Endothelial cell of umbilical vein (primary cell): ENCODE measurements around the gene CDK11B. TPM values are rescaled to one million over a fixed set of nuclear protein-coding genes. Genes with fewer than 3 reads are reported as not detected.

Source experiments
- BruUV-seq: library from RNA; stranded (reverse); fragments of 400-500 nt; replicated peaks from 2 replicates; lab custom pipeline; 2021; lab: Mats Ljungman, UMichigan
- CTCF ChIA-PET: fragments of 300-600, 350-600 bp; sonication (Branson Sonifier 250); formaldehyde crosslinking; loops from one replicate; lab custom pipeline; 2021; ENCODE audit warnings: antibody characterized with exemption, inconsistent platforms; lab: Charles Lee
- POLR2A ChIA-PET: fragments of 300-600, 350-600 bp; sonication (Branson Sonifier 250); formaldehyde crosslinking; loops from one replicate; lab custom pipeline; 2021; ENCODE audit warnings: antibody characterized with exemption, inconsistent platforms; lab: Charles Lee
- DNase-seq: peaks from one replicate; pipeline ENCODE4 v3.0.0-alpha.2; 2011; ENCODE audit warnings: low read depth, low spot score
- FAIRE-seq: peaks from 2 replicates; lab custom pipeline; 2011; peaks lifted over from hg19 to GRCh38; lab: Jason Lieb, UNC
- H2AFZ ChIP-seq: 2 replicates; pipeline ENCODE4 v1.6.0; 2012; ENCODE audit warnings: low read depth, low read length, control low read depth, inconsistent platforms
- H3K27ac ChIP-seq: 2 replicates; pipeline ENCODE4 v1.5.1; 2011; ENCODE audit warnings: low read depth, mild to moderate bottlenecking, control low read depth, low read length, moderate library complexity; ENCODE audit not compliant: insufficient read depth
- H3K27me3 ChIP-seq, 2 experiments: 2 replicates each; pipeline versions ENCODE4 v1.6.0 to v1.6.1; 2011; ENCODE audit warnings: low read length in 2 of 2, mixed read lengths in 1 of 2; ENCODE audit not compliant: control insufficient read depth in 2 of 2, insufficient read depth in 2 of 2
- H3K36me3 ChIP-seq, 2 experiments: 2 replicates in 1 of 2; 3 replicates in 1 of 2; pipeline ENCODE4 v1.5.1; 2011; ENCODE audit warnings: low read length in 2 of 2, mild to moderate bottlenecking in 1 of 2, moderate library complexity in 1 of 2; ENCODE audit not compliant: control insufficient read depth in 2 of 2, insufficient read depth in 2 of 2; ENCODE audit errors: extremely low read depth in 1 of 2
- H3K4me1 ChIP-seq: 3 replicates; pipeline ENCODE4 v1.5.1; 2011; ENCODE audit warnings: mild to moderate bottlenecking, low read length; ENCODE audit not compliant: control insufficient read depth, insufficient read depth; ENCODE audit errors: extremely low read depth
- H3K4me2 ChIP-seq: 2 replicates; pipeline ENCODE4 v1.6.1; 2011; ENCODE audit warnings: low read length, control low read depth, mixed read lengths; ENCODE audit not compliant: insufficient read depth
- H3K4me3 ChIP-seq, 3 experiments: fragments of 200-600 bp in 1 of 3; sonication (generic), shearing (Covaris generic) in 1 of 3; replicated peaks in 1 of 3; 2 replicates each; pipeline ENCODE4 v1.5.1; 2011 to 2016; ENCODE audit warnings: control low read depth in 3 of 3, low read length in 3 of 3, mild to moderate bottlenecking in 2 of 3, inconsistent platforms in 1 of 3, low read depth in 1 of 3, moderate library complexity in 1 of 3; ENCODE audit not compliant: insufficient read depth in 1 of 3
- H3K79me2 ChIP-seq: 2 replicates; pipeline ENCODE4 v1.6.0; 2012; ENCODE audit warnings: low read length, inconsistent platforms; ENCODE audit not compliant: control insufficient read depth, insufficient read depth
- H3K9ac ChIP-seq: replicated peaks from 2 replicates; pipeline ENCODE3; 2011; ENCODE audit warnings: low read length, control low read depth; ENCODE audit not compliant: insufficient read depth; ENCODE audit errors: extremely low read depth
- H3K9me1 ChIP-seq: replicated peaks from 3 replicates; pipeline ENCODE4 v1.6.0; 2011; ENCODE audit warnings: mild to moderate bottlenecking, low read length; ENCODE audit not compliant: control insufficient read depth, insufficient read depth; ENCODE audit errors: extremely low read depth
- H3K9me3 ChIP-seq: replicated peaks from 2 replicates; pipeline ENCODE4 v1.5.1; 2012; ENCODE audit warnings: low read length, inconsistent platforms; ENCODE audit not compliant: control insufficient read depth, insufficient read depth
- H4K20me1 ChIP-seq: replicated peaks from 2 replicates; pipeline ENCODE3; 2011; ENCODE audit warnings: mild to moderate bottlenecking, low read length; ENCODE audit not compliant: control insufficient read depth, insufficient read depth; ENCODE audit errors: extremely low read depth
- EZH2 ChIP-seq: IDR thresholded peaks from 2 replicates; pipeline ENCODE4 v1.6.1; 2012; ENCODE audit warnings: borderline replicate concordance, low read depth, mild to moderate bottlenecking, moderate library complexity, low read length, inconsistent platforms; ENCODE audit not compliant: severe bottlenecking
- FOS ChIP-seq: IDR thresholded peaks from 2 replicates; pipeline ENCODE4 v1.6.1; 2011; ENCODE audit warnings: mild to moderate bottlenecking, low read length, moderate library complexity, borderline replicate concordance; ENCODE audit not compliant: insufficient read depth
- GATA2 ChIP-seq: IDR thresholded peaks from 2 replicates; pipeline ENCODE4 v1.7.0; 2011; ENCODE audit warnings: low read depth, mild to moderate bottlenecking, moderate library complexity, mixed read lengths, low read length; ENCODE audit not compliant: insufficient read length, insufficient read depth
- JUN ChIP-seq: IDR thresholded peaks from 2 replicates; pipeline ENCODE4 v1.6.1; 2011; ENCODE audit warnings: borderline replicate concordance, low read depth; ENCODE audit not compliant: insufficient read length, insufficient read depth
- MYC ChIP-seq: IDR thresholded peaks from one replicate; pipeline ENCODE4 v1.6.1; 2011; ENCODE audit warnings: mild to moderate bottlenecking, low read depth, low read length
- POLR2A ChIP-seq: IDR thresholded peaks from 2 replicates; pipeline ENCODE4 v1.6.1; 2012; ENCODE audit warnings: low read depth, mild to moderate bottlenecking, control low read depth, low read length
- POLR2AphosphoS5 ChIP-seq: IDR thresholded peaks from 2 replicates; pipeline ENCODE4 v1.6.1; 2012; ENCODE audit warnings: low read depth, mild to moderate bottlenecking, control low read depth, low read length, moderate library complexity; ENCODE audit not compliant: insufficient read depth
- dilution Hi-C: fragments of 300-500 bp; cut with MboI; formaldehyde crosslinking; loops from one replicate; pipeline ENCODE4 v1.15.0; 2019; ENCODE audit warnings: low sequenced_read_pairs; ENCODE audit not compliant: extremely low pct_ligation_motif_present
- intact Hi-C: fragments of 100-400 bp; cut with micrococcal nuclease; formaldehyde crosslinking; loops from one replicate; pipeline ENCODE4 v1.10.0; 2022
- polyA plus RNA-seq, 4 experiments: library from polyadenylated mRNA; depleted of rRNA in 3 of 4; stranded (reverse) in 3 of 4; unstranded in 1 of 4; fragments of >200 nt; gene quantifications; 2 replicates each; pipeline versions ENCODE4 v1.2.1 to v1.2.3, GENCODE V29; 2011 to 2012; ENCODE audit warnings: missing spikeins in 1 of 4
- total RNA-seq: library from RNA; stranded (reverse); gene quantifications from 2 replicates; pipeline ENCODE4 v1.2.3, GENCODE V29; 2021
- TF ChIP-seq, protein P1 (sequence below): IDR thresholded peaks from 2 replicates; pipeline ENCODE4 v1.6.1; 2011; ENCODE audit not compliant: insufficient read depth, insufficient read length
- TF ChIP-seq, protein P2 (sequence below), 2 donors: IDR thresholded peaks; 1 replicate in 1 of 2; 2 replicates in 1 of 2; pipeline ENCODE4 v1.5.1; 2011; ENCODE audit warnings: low read length in 2 of 2, mild to moderate bottlenecking in 2 of 2, moderate library complexity in 2 of 2, control low read depth in 1 of 2, inconsistent platforms in 1 of 2, low read depth in 1 of 2; ENCODE audit not compliant: insufficient read depth in 1 of 2; ENCODE audit errors: extremely low read depth in 1 of 2

Gene CDK11B
- total and polyA plus RNA-seq, 2 donors (not counting 3 experiments of a cell fraction or from before 2014, with no cell fraction given): 16.4 to 32.0 TPM

DNA sequence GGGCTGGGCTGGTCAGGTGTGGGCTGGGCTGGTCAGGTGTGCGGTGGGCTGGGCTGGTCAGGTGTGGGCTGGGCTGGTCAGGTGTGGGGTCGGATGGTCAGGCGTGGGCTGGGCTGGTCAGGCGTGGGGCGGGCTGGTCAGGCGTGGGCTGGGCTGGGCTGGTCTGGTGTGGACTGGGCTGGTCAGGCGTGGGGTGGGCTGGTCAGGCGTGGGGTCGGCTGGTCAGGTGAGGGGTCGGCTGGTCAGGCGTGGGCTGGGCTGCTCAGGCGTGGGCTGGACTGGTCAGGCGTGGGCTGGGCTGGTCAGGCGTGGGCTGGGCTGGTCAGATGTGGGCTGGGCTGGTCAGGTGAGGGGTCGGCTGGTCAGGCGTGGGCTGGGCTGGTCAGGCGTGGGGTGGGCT is 53.1 kb downstream of the CDK11B start:
- Histone ChIP-seq H2AFZ (no peak overlapping the region), H3K27me3 (peaks cover 1 to 3% of the 10 kb centered on the region in 2 experiments), H3K4me3 (no peak overlapping the region), H3K9ac (no peak overlapping the region), H3K4me1 (no peaks in the 10 kb centered on the region), H4K20me1 (no peaks in the 10 kb centered on the region), H3K36me3 (no peaks in the 10 kb centered on the region), H3K27ac (no peak overlapping the region), H3K4me2 (no peak overlapping the region), H3K9me3 (no peaks in the 10 kb centered on the region), H3K79me2 (no peaks in the 10 kb centered on the region), H3K9me1 (no peaks in the 10 kb centered on the region)
- BruUV-seq: no TSS peak
- FAIRE-seq: no peak
- POLR2A ChIA-PET: no interaction called here
- TF ChIP-seq, protein P1, sequence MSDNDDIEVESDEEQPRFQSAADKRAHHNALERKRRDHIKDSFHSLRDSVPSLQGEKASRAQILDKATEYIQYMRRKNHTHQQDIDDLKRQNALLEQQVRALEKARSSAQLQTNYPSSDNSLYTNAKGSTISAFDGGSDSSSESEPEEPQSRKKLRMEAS: no peak
- no peak for TF ChIP-seq FOS
- no peak for TF ChIP-seq POLR2A
- TF ChIP-seq MYC: no peak
- TF ChIP-seq GATA2: no peak
- no peak for TF ChIP-seq EZH2
- DNase-seq: no peak
- intact Hi-C loops (no loop called here), dilution Hi-C loops (no loop called here)
- CTCF ChIA-PET: no interaction called here

DNA sequence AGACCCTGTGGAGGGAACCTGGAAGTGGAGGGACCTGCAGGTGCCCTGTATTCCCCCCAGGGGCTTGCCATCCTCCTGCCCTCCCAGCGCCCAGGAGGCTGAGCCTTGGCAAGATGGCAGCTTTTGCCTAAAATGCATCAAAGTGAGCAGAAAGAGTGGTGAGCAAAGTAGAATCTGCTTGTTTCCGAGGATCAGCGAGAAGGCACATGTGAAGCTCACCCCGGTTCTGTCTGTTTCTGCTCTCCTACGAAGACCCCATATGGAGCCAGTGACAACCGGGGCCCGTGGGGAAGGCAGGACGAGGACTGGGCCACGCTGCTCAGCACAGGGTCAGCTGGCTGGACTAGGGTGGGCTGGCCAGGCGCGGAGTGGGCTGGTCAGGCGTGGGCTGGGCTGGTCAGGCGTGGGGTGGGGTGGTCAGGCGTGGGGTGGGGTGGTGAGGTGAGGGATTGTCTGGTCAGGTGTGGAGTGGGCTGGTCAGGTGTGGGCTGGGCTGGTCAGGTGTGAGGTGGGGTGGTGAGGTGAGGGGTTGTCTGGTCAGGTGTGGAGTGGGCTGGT is 53.7 kb downstream of the CDK11B start:
- no TSS peak for BruUV-seq

More for the DNA sequence above, 53.7 kb downstream of the CDK11B start:
- POLR2A ChIA-PET: no interaction called here
- Histone ChIP-seq H3K27ac (no peak overlapping the region), H3K27me3 (peaks cover 4 to 8% of the 10 kb centered on the region in 2 experiments), H2AFZ (no peak overlapping the region), H3K4me1 (no peaks in the 10 kb centered on the region), H3K9me3 (no peaks in the 10 kb centered on the region), H3K9ac (no peak overlapping the region), H3K9me1 (no peaks in the 10 kb centered on the region), H3K79me2 (no peaks in the 10 kb centered on the region), H3K36me3 (no peaks in the 10 kb centered on the region), H3K4me3 (no peak overlapping the region), H3K4me2 (no peak overlapping the region), H4K20me1 (no peaks in the 10 kb centered on the region)
- intact Hi-C loops (no loop called here), dilution Hi-C loops (no loop called here)
- FAIRE-seq: no peak
- DNase-seq: no peak
- CTCF ChIA-PET: no interaction called here
- TF ChIP-seq JUN (no peak), MYC (no peak), POLR2A (no peak), EZH2 (no peak), POLR2AphosphoS5 (no peak), FOS (no peak), GATA2 (no peak)
- TF ChIP-seq, protein P2, sequence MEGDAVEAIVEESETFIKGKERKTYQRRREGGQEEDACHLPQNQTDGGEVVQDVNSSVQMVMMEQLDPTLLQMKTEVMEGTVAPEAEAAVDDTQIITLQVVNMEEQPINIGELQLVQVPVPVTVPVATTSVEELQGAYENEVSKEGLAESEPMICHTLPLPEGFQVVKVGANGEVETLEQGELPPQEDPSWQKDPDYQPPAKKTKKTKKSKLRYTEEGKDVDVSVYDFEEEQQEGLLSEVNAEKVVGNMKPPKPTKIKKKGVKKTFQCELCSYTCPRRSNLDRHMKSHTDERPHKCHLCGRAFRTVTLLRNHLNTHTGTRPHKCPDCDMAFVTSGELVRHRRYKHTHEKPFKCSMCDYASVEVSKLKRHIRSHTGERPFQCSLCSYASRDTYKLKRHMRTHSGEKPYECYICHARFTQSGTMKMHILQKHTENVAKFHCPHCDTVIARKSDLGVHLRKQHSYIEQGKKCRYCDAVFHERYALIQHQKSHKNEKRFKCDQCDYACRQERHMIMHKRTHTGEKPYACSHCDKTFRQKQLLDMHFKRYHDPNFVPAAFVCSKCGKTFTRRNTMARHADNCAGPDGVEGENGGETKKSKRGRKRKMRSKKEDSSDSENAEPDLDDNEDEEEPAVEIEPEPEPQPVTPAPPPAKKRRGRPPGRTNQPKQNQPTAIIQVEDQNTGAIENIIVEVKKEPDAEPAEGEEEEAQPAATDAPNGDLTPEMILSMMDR (IDR thresholded peaks at IDR 0.05; ENCODE audit: extremely low read depth in 1 of 2, insufficient read depth in 1 of 2, low read depth in 1 of 2, low read length in 2 of 2): no peak
- TF ChIP-seq, protein P1: no peak
